ENCODE results near the gene NFIB. TPM values are rescaled to one million over a fixed set of nuclear protein-coding genes. Genes with fewer than 3 reads are reported as not detected.

The NFIB gene
- total RNA-seq, 1 experiment from 2014 or later: 0.61 TPM

GRCh38 chr9:14127656-14128055 lies 186.3 kb downstream of the NFIB start:
- ChIA-PET POLR2A (no interaction called here), CTCF (interaction anchor here (0.7 kb wide), 1 partner anchor 306 kb away, joined by 5 read pairs; no protein-coding TSS in a partner anchor)
- Mint-ChIP-seq H3K9me3 (ENCODE audit: unreplicated experiment) (no peaks in the 10 kb centered on the region), H3K27me3 (ENCODE audit: insufficient read depth, unreplicated experiment) (no peaks in the 10 kb centered on the region), H3K4me3 (ENCODE audit: unreplicated experiment) (no peak overlapping the region), H3K27ac (ENCODE audit: unreplicated experiment) (no peak overlapping the region), H3K4me1 (ENCODE audit: low read depth, unreplicated experiment) (no peaks in the 10 kb centered on the region), H3K36me3 (ENCODE audit: insufficient read depth, unreplicated experiment) (peaks cover 6% of the 10 kb centered on the region)
- Histone ChIP-seq H3K27me3 (replicated peaks; ENCODE audit: control insufficient read depth, insufficient read depth, low read length) (no peaks in the 10 kb centered on the region), H3K9me3 (no peaks in the 10 kb centered on the region), H3K4me1 (no peaks in the 10 kb centered on the region), H3K36me3 (ENCODE audit: control insufficient read depth, insufficient read depth, low read length) (no peaks in the 10 kb centered on the region), H3K4me3 (ENCODE audit: low read depth, low read length) (no peak overlapping the region)
- no peak for DNase-seq
- intact Hi-C loops (cut with micrococcal nuclease; ENCODE audit: unreplicated experiment): no loop called here
- no peak for TF ChIP-seq CTCF (IDR thresholded peaks at IDR 0.05; ENCODE audit: insufficient read depth in 1 of 2, low read depth in 1 of 2, low read length in 1 of 2, severe bottlenecking in 1 of 2, unreplicated experiment in 1 of 2)
- no TSS peak for BruUV-seq (replicated peaks)

GRCh38 chr9:14119694-14120514 lies 194.0 kb downstream of the NFIB start:
- no peaks in the 10 kb centered on the region for H3K4me1 Mint-ChIP-seq (ENCODE audit: low read depth, unreplicated experiment)
- POLR2A ChIA-PET: no interaction called here
- no peaks in the 10 kb centered on the region for H3K36me3 ChIP-seq (ENCODE audit: control insufficient read depth, insufficient read depth, low read length)

GRCh38 chr9:14112226-14112625 lies 201.7 kb downstream of the NFIB start:
- no peak overlapping the region for H3K4me3 Mint-ChIP-seq (ENCODE audit: unreplicated experiment)
- DNase-seq: no peak
- intact Hi-C loops (cut with micrococcal nuclease; ENCODE audit: unreplicated experiment): no loop called here
- H3K36me3 Mint-ChIP-seq (ENCODE audit: insufficient read depth, unreplicated experiment): no peaks in the 10 kb centered on the region
- Histone ChIP-seq H3K4me3 (ENCODE audit: low read depth, low read length) (no peak overlapping the region), H3K9me3 (no peaks in the 10 kb centered on the region), H3K4me1 (no peaks in the 10 kb centered on the region), H3K36me3 (ENCODE audit: control insufficient read depth, insufficient read depth, low read length) (no peaks in the 10 kb centered on the region), H3K27me3 (replicated peaks; ENCODE audit: control insufficient read depth, insufficient read depth, low read length) (no peaks in the 10 kb centered on the region)
- H3K9me3 Mint-ChIP-seq (ENCODE audit: unreplicated experiment): no peaks in the 10 kb centered on the region
- H3K4me1 Mint-ChIP-seq (ENCODE audit: low read depth, unreplicated experiment): no peaks in the 10 kb centered on the region
- TF ChIP-seq CTCF (IDR thresholded peaks at IDR 0.05; ENCODE audit: insufficient read depth in 1 of 2, low read depth in 1 of 2, low read length in 1 of 2, severe bottlenecking in 1 of 2, unreplicated experiment in 1 of 2): no peak
- no peak overlapping the region for H3K27ac Mint-ChIP-seq (ENCODE audit: unreplicated experiment)
- POLR2A ChIA-PET: no interaction called here
- CTCF ChIA-PET: no interaction called here
- no peaks in the 10 kb centered on the region for H3K27me3 Mint-ChIP-seq (ENCODE audit: insufficient read depth, unreplicated experiment)
- no TSS peak for BruUV-seq (replicated peaks)

More at GRCh38 chr9:14119694-14120514, 194.0 kb downstream of the NFIB start:
- no peaks in the 10 kb centered on the region for H3K4me1 ChIP-seq
- Mint-ChIP-seq H3K9me3 (ENCODE audit: unreplicated experiment) (no peaks in the 10 kb centered on the region), H3K4me3 (ENCODE audit: unreplicated experiment) (no peak overlapping the region), H3K27me3 (ENCODE audit: insufficient read depth, unreplicated experiment) (no peaks in the 10 kb centered on the region), H3K36me3 (ENCODE audit: insufficient read depth, unreplicated experiment) (peaks cover 6% of the 10 kb centered on the region), H3K27ac (ENCODE audit: unreplicated experiment) (no peak overlapping the region)
- no TSS peak for BruUV-seq (replicated peaks)
- CTCF ChIA-PET: no interaction called here
- intact Hi-C loops (cut with micrococcal nuclease; ENCODE audit: unreplicated experiment): no loop called here
- no peaks in the 10 kb centered on the region for H3K9me3 ChIP-seq
- no peak for TF ChIP-seq CTCF (IDR thresholded peaks at IDR 0.05; ENCODE audit: insufficient read depth in 1 of 2, low read depth in 1 of 2, low read length in 1 of 2, severe bottlenecking in 1 of 2, unreplicated experiment in 1 of 2)
- DNase-seq: no peak
- no peaks in the 10 kb centered on the region for H3K27me3 ChIP-seq (replicated peaks; ENCODE audit: control insufficient read depth, insufficient read depth, low read length)
- H3K4me3 ChIP-seq (ENCODE audit: low read depth, low read length): no peak overlapping the region
